HG03108 (cell line): ENCODE data around the gene CCDC59.
"Not testable (repeated sequence)": the region's sequence is repeated elsewhere in the genome, so short reads cannot be mapped to it uniquely, and the experiment has no call there.

ENCODE experiments used
- ATAC-seq: cut with Tn5 transposase; IDR thresholded peaks from one replicate; pipeline ENCODE4 v1.9.1; 2021; ENCODE audit warnings: moderate library complexity; ENCODE audit not compliant: unreplicated experiment

Gene CCDC59

DNA sequence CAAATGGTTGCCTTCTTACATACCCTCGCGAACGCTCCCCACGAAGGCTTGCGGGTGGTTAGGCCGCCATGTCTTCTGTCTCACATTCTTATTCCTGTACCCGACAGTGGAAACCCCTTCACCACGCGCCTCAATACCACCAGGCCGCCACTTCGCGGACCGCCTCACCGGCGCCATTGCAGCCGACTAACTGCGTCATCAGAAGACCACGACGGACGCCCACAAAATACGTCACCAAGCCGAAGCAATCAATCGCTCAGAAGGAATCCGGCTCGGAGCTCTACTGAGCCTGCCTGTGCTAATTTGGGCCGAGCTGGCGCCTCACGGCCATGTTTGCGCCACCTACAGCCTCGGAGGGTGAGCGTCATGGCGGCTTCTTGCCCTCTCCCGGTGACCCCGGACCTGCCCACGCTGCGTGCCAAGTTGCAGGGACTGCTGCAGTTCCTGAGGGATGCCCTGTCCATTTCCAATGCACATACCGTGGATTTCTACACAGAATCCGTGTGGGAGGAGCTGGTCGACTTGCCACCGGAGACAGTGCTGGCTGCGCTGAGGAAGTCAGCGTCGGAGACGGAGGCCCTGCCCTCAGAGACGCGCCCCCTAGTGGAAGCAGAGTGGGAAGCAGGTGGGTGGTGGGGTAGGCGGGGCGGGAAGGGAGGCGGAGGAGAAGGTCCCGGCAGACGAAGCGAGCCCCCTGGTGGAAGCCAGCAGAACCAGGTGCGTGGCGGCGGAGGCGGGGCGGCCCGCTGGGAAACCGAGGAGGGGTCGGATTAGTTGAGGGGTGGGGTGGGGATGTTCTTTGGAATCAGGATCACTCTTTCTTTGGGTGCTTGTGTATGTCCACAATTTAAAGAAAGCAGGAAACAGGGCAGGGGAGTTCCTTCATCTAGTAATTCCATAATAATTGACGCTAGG is at the start of gene CCDC59, which contains the start of gene METTL25:
Gene CCDC59 (minus strand): TSS at position 188 of the 915 bp plus-strand sequence. CDS start 11 bp downstream, at position 177.
Gene METTL25 (plus strand): TSS at position 330 of the 915 bp plus-strand sequence. CDS start 37 bp downstream, at position 367.
- peak; percentile 92 for ATAC-seq

DNA sequence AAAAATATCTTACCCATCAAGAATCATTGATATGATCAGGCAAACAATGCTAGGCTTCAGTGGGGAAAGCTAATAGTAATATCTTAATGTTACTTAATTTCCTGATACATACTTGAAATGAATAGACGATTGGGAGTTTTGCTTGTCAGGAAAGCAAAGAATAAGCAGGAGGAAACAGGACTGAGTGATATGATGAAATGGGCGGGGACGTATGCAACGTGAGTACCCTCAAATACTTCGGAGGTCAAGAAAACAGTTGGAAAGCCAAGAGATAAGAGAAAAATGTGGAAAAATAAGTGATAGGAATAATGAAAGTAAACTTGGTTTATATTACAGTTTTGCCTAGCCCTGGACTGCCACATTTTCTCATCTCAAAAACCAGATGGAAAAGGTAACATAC is 49.3 kb upstream of the CCDC59 start:
- ATAC-seq: no peak

GRCh38 chr12:82406651-82407050 is 48.5 kb upstream of the CCDC59 start:
- ATAC-seq: no peak

DNA sequence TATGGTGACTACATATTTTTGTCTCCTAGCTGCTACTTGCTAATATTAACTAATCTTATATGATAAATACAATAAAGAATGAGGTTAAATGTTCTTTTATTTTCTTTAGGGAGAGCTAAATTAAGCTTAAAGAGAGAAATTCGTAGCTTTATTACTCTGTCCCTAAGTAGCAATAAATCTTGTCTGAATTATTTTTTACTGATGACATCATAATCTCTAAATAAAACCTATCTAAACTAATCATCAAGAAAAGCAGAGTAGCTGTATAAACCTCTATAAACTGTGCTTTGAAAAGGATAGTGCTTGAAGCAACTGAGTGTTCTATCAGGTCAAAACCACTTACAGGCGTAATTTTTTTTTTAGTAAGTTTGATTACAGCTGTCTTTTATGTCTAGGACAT is 42.6 kb upstream of the CCDC59 start:
- ATAC-seq: no peak

DNA sequence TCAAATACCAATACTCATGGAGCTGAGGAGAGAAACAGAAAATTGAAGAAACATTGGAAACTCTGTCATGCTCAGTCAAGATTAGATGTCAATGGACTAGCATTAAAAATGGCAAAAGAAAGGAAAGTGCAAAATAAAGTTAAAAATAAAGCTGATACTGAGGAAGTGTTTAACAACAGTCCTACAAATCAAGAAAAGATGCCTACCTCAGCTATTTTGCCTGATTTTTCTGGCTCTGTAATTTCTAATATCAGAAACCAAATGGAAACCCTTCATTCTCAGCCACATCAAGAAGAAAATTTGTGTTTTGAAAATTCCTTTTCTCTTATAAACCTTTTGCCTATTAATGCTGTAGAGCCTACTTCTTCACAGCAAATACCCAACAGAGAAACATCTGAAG is 40.7 kb upstream of the CCDC59 start:
- ATAC-seq: no peak

DNA sequence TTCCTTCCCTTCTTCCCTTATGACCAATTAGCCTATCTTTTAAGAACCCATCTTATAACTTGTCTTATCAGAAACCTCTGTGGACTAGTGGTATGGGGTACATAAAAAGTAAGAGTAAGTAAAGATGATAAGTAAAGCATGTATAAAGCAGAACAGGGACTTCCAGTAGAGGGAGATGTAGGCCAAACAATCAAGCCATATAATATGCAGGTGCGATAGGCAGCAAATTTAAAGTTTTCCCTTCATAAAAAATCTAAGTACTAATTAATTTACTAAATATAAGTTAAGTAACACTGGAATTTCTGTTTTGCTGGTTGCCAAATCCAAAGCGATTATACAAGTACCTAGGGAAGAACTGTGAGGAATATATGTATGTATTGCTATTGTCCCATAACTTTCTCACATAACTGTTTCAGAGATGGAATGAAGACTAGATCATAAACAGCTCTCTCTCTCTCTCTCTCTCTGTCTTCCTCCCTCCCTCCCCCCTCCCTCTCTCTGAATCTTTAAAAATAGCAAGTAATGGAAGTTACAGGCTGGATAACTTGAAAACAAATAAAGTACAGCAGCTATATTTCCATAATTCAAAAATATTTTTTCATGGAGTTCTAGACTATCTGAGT is 25.9 kb upstream of the CCDC59 start:
- ATAC-seq: no peak

DNA sequence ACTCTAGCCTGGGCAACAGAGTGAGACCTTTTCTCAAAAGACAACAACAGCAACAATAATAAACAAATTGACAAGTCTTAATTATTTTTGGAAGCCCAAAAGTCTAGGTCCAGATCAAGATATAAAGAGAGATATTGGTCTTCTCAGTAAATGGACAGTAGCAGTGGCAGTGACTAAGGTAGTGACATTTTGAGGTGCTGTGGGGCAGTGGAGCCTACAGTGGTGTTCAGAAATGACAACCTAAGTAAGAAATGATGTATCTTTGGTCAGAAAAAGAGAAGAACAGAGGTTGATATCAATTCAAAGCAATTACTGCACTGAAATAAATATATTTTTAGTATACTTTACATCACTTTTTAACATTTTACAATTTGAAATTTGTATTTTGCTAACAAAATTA is 20.8 kb upstream of the CCDC59 start:
- no peak for ATAC-seq

GRCh38 chr12:82375201-82375600 is 17.0 kb upstream of the CCDC59 start:
- ATAC-seq: no peak

DNA sequence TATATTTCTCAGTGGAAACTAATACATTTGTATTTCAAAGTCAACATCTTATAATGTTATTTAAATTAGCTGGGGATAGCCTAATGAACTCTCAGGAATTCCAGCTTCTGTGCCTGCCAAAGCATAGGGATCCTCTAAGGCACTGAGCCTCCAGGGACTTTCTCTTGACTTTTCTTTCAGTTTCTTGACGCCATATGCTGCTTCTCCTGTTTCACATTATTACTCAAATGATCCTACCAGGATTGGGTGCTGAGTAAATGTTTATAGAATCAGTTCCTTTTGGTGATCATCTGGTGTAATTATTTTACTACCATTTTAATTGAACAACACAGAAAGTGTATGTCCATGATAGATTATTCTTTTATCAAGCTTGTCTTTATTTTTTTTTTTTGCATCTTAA is 8.0 kb upstream of the CCDC59 start:
- no peak for ATAC-seq

DNA sequence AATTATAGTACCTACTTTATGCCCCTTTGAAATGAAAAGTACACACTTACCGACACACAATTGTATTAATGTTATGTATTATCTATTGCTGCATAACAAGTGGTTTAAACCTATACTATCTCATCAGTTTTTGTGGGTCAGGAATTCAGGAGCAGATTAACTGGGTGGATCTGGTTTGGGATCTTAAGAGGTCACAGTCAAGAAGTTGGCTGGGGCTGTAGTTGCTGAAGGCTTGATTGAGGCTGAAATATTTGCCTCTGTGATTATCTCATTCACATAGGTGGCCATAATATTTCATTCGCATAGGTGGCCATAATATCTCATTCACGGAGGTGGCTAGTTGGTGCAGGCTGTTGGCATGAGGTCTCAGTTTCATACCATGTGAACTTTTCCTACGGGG is 5.8 kb upstream of the CCDC59 start:
- no peak for ATAC-seq

DNA sequence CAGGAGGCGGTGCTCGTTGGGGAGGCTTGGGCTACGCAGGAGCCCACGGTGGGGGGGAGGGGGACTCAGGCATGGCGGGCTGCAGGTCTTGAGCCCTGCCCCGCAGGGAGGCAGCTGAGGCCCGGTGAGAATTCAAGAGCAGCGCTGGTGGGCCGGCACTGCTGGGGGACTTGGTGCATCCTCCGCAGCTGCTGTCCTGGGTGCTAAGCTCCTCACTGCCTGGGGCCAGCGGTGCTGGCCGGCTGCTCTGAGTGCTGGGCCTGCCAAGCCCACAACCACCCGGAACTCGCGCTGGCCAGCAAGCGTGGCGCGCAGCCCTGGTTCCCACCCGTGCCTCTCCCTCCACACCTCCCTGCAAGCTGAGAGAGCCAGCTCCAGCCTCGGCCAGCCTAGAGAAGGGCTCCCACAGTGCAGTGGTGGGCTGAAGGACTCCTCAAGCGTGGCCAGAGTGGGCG is 3.3 kb upstream of the CCDC59 start:
- ATAC-seq: no peak

- ATAC-seq: not testable (repeated sequence)
These were observed 2.6 kb upstream of the CCDC59 start for GRCh38 chr12:82360834-82361233.

DNA sequence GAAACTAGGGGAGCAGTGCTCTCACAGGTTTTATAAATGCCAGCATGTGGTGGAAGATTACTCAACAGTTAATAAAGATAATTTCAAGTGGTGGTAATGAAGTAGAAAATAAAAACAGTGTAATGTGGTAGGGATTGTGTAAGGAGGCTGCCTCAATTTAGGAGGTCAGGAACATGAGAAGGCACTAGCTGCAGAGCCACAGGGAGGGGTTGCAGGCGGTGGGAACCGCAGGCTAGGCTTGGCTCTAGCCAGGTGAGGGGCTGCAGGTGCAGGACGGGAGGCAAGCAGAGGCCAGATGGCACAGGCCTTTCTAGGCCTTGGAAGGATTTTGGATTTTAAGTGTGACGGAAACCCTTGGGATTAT is 910 bp upstream of the CCDC59 start:
- ATAC-seq: peak; percentile 21

DNA sequence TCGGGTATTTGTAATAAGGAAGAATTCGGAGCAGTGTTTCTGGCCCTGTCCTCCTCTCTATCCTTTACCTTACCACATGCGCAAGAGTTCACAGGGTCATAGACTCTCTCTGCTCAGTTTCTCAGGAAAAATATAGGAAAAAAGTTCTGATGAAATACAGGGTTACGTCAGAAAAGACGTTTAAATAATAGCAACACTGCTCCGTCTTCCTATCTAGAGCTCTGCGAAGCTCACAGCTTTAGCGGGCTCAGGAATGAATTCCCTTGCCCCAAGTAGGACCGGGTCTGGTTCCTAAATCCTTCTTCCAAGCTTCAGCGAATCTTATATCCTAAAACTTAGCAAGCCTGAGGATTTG is 365 bp downstream of the CCDC59 start:
- no peak for ATAC-seq

- ATAC-seq: no peak
These were observed 847 bp downstream of the CCDC59 start for GRCh38 chr12:82357340-82357739.

DNA sequence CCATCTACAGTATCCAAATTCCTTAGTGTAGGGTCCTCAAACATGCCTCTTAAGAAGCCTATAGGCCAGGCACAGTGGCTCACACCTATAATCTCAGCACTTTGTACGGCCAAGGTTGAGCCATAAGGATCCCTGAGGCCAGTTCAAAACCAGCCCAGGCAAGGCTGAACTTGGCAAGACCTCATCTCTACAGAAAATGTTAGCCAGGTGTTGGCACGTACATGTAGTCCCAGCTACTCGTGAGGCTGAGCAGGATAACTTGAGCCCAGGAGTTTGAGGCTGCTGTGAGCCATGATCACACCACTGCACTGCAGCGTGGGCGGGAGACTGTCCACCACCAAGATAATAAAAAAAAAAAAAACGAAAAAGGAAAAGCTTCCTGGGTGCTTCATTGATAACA is 6.8 kb downstream of the CCDC59 start:
- no peak for ATAC-seq

GRCh38 chr12:82350161-82350560 is 8.0 kb downstream of the CCDC59 start:
- ATAC-seq: no peak

DNA sequence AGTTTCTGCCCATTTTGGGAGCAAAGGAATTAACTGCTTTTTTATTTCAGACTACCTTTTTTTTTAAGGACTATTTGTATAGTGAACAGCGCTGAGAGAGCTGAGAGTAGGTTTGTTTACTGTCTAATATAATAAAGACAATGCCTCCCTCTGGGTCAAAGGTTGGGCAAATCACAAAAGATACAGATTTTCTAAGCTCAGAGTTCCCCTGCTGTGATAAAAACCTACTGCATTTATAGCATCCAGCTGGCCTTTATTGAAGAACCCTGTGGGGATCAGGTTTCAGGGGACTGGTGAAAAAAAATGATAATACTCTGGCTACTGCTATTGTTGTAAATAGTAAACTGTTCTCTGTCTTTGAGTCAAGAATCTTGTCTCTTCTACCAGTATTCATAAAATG is 28.7 kb downstream of the CCDC59 start:
- ATAC-seq: no peak

DNA sequence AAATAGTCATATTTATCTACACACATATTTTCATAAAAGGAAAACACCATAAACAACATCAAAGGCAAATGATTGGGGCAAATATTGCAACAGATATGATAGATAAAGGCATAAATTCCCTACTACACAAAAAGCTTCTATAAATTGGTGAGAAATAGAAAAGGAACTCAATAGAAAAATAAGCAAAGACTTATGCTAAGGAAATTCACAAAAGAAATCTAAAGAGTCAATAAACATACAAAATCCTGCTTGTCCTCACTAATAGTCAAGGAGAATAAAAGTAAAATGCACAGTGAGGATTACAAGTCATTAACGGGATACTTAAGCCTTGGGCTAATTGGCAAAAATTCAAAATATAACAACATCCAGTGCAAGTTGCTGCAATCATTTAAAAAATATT is 30.3 kb downstream of the CCDC59 start:
- ATAC-seq: no peak

DNA sequence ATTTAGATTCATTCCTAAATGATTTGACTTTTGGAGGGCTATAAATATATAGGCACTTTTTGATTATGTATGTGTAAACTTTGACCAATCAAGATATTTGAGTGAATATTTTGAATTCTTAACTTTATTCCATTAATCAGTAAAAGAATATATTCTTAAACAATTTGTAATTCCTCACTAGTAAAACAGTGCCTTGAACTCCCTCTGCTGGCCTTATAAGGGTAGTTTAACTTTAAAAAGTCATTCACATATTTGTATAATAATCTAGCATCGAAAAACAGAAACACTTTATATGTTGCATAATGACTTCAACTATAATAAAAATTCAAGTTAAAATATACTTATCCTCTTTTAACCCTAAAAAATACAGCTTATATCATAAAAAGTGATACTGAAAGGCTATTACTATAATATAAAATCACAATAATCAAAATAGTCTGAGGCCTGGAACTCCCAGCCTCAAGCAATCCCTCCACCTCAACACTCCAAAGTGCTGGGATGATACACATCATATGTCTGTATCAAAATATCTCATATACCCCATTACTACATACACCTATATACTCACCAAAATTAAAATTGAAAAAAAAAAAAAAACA is 31.2 kb downstream of the CCDC59 start:
- no peak for ATAC-seq

DNA sequence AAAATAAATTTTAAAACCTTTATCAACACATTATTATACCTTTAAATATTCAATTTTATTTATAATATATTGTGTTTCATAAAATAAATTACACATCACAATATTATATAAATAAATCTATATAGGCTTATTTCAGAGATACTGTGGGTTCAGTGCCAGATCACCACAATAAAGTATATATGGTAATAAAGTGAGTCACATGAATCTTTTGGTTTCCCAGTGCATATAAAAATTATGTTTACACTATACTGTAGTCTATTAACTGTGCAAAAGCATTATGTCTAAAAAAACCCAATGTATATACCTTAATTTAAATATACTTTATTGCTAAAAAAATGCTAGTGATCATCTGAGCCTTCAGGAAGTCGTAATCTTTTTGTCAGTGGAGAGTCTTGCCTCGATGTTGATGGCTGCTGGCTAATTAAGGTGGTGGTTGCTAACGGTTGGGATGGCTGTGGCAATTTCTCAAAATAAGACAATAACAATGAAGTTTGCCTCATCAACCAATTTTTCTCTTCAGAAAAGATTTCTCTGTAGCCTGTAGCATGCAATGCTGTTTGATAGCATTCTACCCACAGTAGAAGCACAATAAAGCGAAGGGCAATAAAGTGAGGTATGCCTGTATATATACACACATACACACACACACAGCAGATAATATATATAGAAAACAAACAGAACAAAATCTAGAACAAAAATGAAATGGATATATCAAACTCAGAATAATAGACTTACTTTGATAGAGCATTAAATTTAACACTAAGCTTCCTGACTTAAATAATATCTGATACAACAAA is 32.4 kb downstream of the CCDC59 start:
- ATAC-seq: no peak
